ENCODE results near the gene GBP3. TPM values are rescaled to one million over a fixed set of nuclear protein-coding genes. Genes with fewer than 3 reads are reported as not detected.

The GBP3 gene
- total and polyA plus RNA-seq, 2 of the 8 experiments (the other 6 are each of a cell fraction or from before 2014, with no cell fraction given): not detected

DNA sequence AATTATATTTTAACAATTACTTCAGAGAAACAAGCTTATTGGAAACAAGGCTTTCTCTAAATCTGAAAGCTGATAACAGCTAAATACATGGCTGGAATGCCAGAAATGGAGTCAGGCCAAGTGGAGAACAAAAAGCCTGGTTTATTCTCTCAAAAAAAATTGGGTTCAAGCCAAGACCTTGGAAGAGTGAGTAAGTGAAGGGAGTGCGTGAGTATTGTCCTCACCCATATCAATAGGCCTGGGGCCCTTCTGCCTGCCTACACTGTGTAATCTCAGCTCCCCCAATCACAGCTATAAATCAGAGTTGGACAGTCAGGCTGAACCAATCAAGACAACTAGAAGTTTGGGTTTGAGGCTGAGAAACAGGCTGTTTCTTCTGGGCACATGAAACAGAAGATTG lies 37.6 kb downstream of the GBP3 start:
- no peak overlapping the region for H3K18ac ChIP-seq (ENCODE audit: extremely low read depth, low read length)
- no peak overlapping the region for H4K5ac ChIP-seq (ENCODE audit: insufficient read length, low read depth, low read length)
- no peak overlapping the region for H3K56ac ChIP-seq (replicated peaks; ENCODE audit: insufficient read length, low read depth, low read length)
- H2BK120ac ChIP-seq (replicated peaks; ENCODE audit: low read depth, low read length): no peak overlapping the region
- no peak overlapping the region for H2AK5ac ChIP-seq (ENCODE audit: low read depth, low read length)
- H3K36me3 ChIP-seq (ENCODE audit: control insufficient read depth in 2 of 4, insufficient read depth in 4 of 4, low read length in 3 of 4): peaks cover 0 to 33% (median 7%) of the 10 kb centered on the region in 4 experiments; a peak in 6 of 8 replicates
- H3K23ac ChIP-seq (ENCODE audit: insufficient read length): no peak overlapping the region
- no peaks in the 10 kb centered on the region for H3K27me3 ChIP-seq (replicated peaks in 1 of 4; ENCODE audit: control insufficient read depth in 3 of 4, extremely low read depth in 1 of 4, insufficient read depth in 3 of 4, low read length in 3 of 4)
- 85% methylated on average over 1 of the region's 1 CpG; no CpG with 5 or more reads in 1 of the 2 experiments for WGBS, 2 experiments (ENCODE audit: extremely low coverage in 1 of 2, insufficient coverage in 1 of 2, insufficient read length in 1 of 2, insufficient replicate concordance in 2 of 2, low coverage in 1 of 2, low lambda C conversion rate in 2 of 2, missing lambda C conversion rate in 1 of 2)
- H3K4me2 ChIP-seq (ENCODE audit: insufficient read depth in 1 of 2, low read depth in 2 of 2, low read length in 2 of 2): no peak overlapping the region
- POLR2A ChIA-PET (ENCODE audit: partially characterized antibody): interaction anchor here (1.0 kb wide), 1 partner anchor 10 kb away, joined by 3 read pairs; no protein-coding TSS in a partner anchor
- H3K27ac ChIP-seq (ENCODE audit: low read depth, low read length): no peak overlapping the region
- H2BK5ac ChIP-seq (ENCODE audit: low read depth, low read length): no peak overlapping the region
- H3K79me1 ChIP-seq (ENCODE audit: low read depth, low read length): peaks cover 7% of the 10 kb centered on the region; the same call in 1 of the 2 replicates
- H3K23me2 ChIP-seq (ENCODE audit: low read depth, low read length): no peaks in the 10 kb centered on the region
- TF ChIP-seq CHD1 (IDR thresholded peaks at IDR 0.05; ENCODE audit: low read depth, low read length) (no peak), EP300 (IDR thresholded peaks at IDR 0.05; ENCODE audit: borderline replicate concordance in 1 of 2, low read depth in 2 of 2, low read length in 2 of 2) (no peak), YY1 (IDR thresholded peaks at IDR 0.05; ENCODE audit: low read depth, low read length) (no peak)
- no peak overlapping the region for H3K14ac ChIP-seq (ENCODE audit: insufficient read length)
- H4K20me1 ChIP-seq (replicated peaks in 1 of 2; ENCODE audit: control insufficient read depth in 1 of 2, insufficient read depth in 2 of 2, low read length in 2 of 2): peaks cover 6 to 7% of the 10 kb centered on the region in 2 experiments
- no peak overlapping the region for H2AFZ ChIP-seq (ENCODE audit: low read length)
- no peak overlapping the region for H2BK15ac ChIP-seq (ENCODE audit: low read length)
- peaks cover 0 to 3% (median 0%) of the 10 kb centered on the region in 4 experiments; a peak in 1 of 7 replicates for H3K4me1 ChIP-seq (replicated peaks in 1 of 4; ENCODE audit: control insufficient read depth in 3 of 4, insufficient read depth in 4 of 4, low read length in 3 of 4)
- FAIRE-seq: no peak
- H2BK20ac ChIP-seq (ENCODE audit: low read length): no peak overlapping the region
- H4K91ac ChIP-seq (replicated peaks; ENCODE audit: insufficient read length, low read length): no peak overlapping the region
- peaks cover 4 to 89% of the 10 kb centered on the region in 2 experiments for H3K79me2 ChIP-seq (ENCODE audit: control insufficient read depth in 1 of 2, insufficient read depth in 2 of 2, low read length in 2 of 2)
- H4K8ac ChIP-seq (ENCODE audit: extremely low read depth, insufficient read depth, low read length): no peak overlapping the region
- no peak for DNase-seq (ENCODE audit: low read depth in 1 of 2, low spot score in 2 of 2)
- H3K9ac ChIP-seq (replicated peaks in 1 of 4; ENCODE audit: extremely low read depth in 1 of 4, low read depth in 3 of 4, low read length in 3 of 4): no peak overlapping the region
- H3K4me3 ChIP-seq (ENCODE audit: extremely low read depth in 1 of 4, insufficient read depth in 2 of 4, low read depth in 3 of 4, low read length in 4 of 4): no peak overlapping the region
- CTCF ChIA-PET (ENCODE audit: partially characterized antibody): interaction anchor here (1.0 to 3.4 kb wide), 16 partner anchors 12 to 778 kb away, joined by 3 to 63 read pairs (median 4); no protein-coding TSS in a partner anchor
- no peak overlapping the region for H2BK12ac ChIP-seq (ENCODE audit: low read depth, low read length)
- no peaks in the 10 kb centered on the region for H3K9me3 ChIP-seq (ENCODE audit: insufficient read depth in 2 of 2, low read depth in 1 of 2, low read length in 1 of 2)
- H3K4ac ChIP-seq (replicated peaks; ENCODE audit: insufficient read length, low read depth, low read length): no peak overlapping the region
